Epithelial cell of proximal tubule (primary cell): ENCODE measurements around the gene ZFP3. TPM values are rescaled to one million over a fixed set of nuclear protein-coding genes. Genes with fewer than 3 reads are reported as not detected.
"Not testable (repeated sequence)": the region's sequence is repeated elsewhere in the genome, so short reads cannot be mapped to it uniquely, and the experiment has no call there.

Source experiments
- DNase-seq: peaks from one replicate; pipeline ENCODE4 v3.0.0-alpha.2; 2011; ENCODE audit warnings: low read depth
- H3K4me3 ChIP-seq: 2 replicates; pipeline ENCODE4 v1.5.1; 2011; ENCODE audit warnings: low read depth, mild to moderate bottlenecking, low read length
- CTCF ChIP-seq: conservative IDR thresholded peaks from 2 replicates; pipeline ENCODE4 v1.5.1; 2012; ENCODE audit warnings: low read depth, mild to moderate bottlenecking, low read length
- total RNA-seq: library from RNA; depleted of rRNA; stranded (reverse); fragments of >200 nt; gene quantifications from 2 replicates; pipeline ENCODE4 v1.2.3, GENCODE V29; 2015

The ZFP3 gene
- total RNA-seq, 1 donor from 2014 or later: 1.7 TPM

DNA sequence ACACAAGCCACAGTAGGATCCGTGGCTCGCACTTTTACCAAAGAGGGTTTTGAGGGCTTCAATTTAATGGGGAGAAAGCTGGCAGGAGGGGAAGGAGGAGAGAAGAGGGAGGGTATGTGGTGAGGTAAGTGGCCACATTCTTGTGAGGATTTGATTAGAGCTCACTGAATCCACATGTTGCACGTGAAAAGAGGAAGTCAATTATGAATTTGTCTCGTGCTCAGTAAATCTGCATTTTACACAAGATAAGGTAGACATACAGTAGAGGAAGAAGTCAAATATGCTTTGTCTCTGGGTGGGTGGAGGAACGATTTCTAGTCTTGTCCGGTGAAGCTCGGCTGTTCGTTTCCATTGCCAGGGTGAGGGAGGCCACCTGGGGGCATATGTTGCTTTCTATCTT is 32.5 kb downstream of the ZFP3 start:
- no peak for DNase-seq
- peak overlapping the region; percentile 80 for H3K4me3 ChIP-seq
- no peak for TF ChIP-seq CTCF

DNA sequence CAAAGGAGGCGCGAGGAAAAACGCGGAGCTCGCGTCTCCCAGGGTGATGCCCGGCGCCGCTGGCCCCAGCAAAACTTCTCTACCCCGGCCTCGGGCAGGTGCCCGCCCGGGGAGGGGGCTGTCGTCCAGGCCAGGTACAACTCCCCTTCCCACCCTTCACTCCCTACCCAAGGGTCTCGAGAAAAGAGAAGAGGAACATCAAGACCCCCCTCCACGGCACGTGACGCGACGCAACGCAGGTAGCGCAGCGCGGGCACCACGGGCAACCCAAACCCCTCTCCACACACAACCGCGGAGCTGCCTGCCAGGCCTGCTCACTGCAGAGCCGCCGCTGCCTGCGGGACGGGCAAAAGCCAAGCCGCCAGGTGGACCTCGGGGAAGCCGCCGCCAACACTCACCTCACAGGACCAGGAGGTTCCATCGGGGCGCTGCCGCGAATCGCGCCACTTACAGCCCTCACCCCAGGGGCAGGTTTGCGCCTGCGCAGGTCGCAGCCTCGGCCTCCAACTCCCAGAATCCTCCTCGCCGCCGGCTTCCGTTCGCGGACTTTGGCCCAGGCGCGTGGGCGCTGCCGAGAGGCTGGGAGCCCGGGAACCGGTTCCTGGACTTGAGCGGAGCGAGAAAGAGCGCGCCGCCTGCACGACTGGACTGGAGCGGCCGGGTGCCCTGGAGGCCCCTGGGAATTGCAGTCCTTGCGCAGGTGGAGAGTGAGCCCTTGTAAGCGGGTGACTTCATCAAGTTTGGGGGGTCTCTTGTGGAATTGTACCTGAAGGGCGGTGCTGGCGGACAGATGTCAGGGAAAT is 33.3 kb downstream of the ZFP3 start, which contains the start of gene ZNF232:
Gene ZNF232, minus strand, starts transcription at position 477 of the 803 bp plus-strand sequence. Its CDS starts 56 bp downstream, at position 421.
- H3K4me3 ChIP-seq: peak within 1 kb of the TSS; percentile 80
- DNase-seq: peak; percentile 46
- no peak for TF ChIP-seq CTCF

- no peak for DNase-seq
- no peak for TF ChIP-seq CTCF
- H3K4me3 ChIP-seq: no peak within 1 kb of the TSS
Measured at GRCh38 chr17:5115673-5116651, 37.7 kb downstream of the ZFP3 start, which contains the start of gene USP6. Gene USP6 (plus strand): TSS chr17:5116032. CDS start chr17:5130368, 14,336 bp downstream.

GRCh38 chr17:5118219-5118618 is 40.0 kb downstream of the ZFP3 start:
- no peak overlapping the region for H3K4me3 ChIP-seq
- no peak for DNase-seq
- no peak for TF ChIP-seq CTCF

- TF ChIP-seq CTCF: no peak
- DNase-seq: no peak
Measured at GRCh38 chr17:5120036-5120435, 41.8 kb downstream of the ZFP3 start.

GRCh38 chr17:5120436-5121185 is 42.3 kb downstream of the ZFP3 start:
- not testable (repeated sequence) for DNase-seq, H3K4me3 ChIP-seq

More at GRCh38 chr17:5120036-5120435, 41.8 kb downstream of the ZFP3 start:
- H3K4me3 ChIP-seq: no peak overlapping the region
